Measurements from ENCODE around the gene STT3B.

DNA sequence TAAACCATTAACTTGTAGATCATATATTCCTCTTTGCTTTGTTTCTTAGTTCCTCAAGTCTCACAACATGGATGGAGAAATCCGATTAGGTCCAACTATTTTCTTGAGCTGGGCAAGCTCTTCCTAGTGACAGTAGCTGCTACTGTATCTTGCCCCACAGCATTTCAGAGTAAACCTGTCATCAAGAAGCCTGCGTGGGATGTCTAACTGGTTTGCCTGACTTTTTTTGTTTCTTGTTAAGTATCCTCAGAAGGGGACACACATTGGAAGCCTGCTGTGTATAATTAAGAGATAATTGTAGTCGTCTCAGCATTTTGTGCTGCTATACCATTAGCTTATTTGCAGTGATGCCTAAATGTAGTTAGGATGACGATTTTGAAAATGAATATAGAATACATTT lies 29.3 kb upstream of the STT3B start:
- no peak for TF ChIP-seq CTCF (IDR thresholded peaks at IDR 0.05; ENCODE audit: low read length)
- no peak for TF ChIP-seq EZH2 (optimal IDR thresholded peaks at IDR 0.05; ENCODE audit: low read depth, low read length)
